ENCODE data around the gene DHRSX. TPM values are rescaled to one million over a fixed set of nuclear protein-coding genes. Genes with fewer than 3 reads are reported as not detected.
"Not testable (repeated sequence)": the region's sequence is repeated elsewhere in the genome, so short reads cannot be mapped to it uniquely, and the experiment has no call there.

The DHRSX gene
- total RNA-seq, 4 donors from 2014 or later: 8.2 to 35.7 (median 16.1) TPM

- Histone ChIP-seq H3K4me1 (peaks cover 11% of the 10 kb centered on the region), H3K27ac (peak overlapping the region; percentile 71), H3K27me3 (no peaks in the 10 kb centered on the region), H3K9me3 (no peaks in the 10 kb centered on the region), H3K36me3 (peaks cover 29% of the 10 kb centered on the region), H3K4me3 (peak overlapping the region; percentile 24)
- TF ChIP-seq EP300 (IDR thresholded peaks at IDR 0.05) (no peak), POLR2AphosphoS5 (IDR thresholded peaks at IDR 0.05) (no peak), POLR2A (IDR thresholded peaks at IDR 0.05) (no peak), CTCF (IDR thresholded peaks at IDR 0.05) (no peak)
- DNase-seq (ENCODE audit: low spot score in 2 of 2): no peak
- 61% methylated on average over 12 of the region's 12 CpGs for WGBS
Measured at GRCh38 chrX:2484256-2484655, 16.5 kb downstream of the DHRSX start.

- 90% methylated on average over 16 of the region's 16 CpGs for WGBS
- H3K4me1 ChIP-seq: peaks cover 11% of the 10 kb centered on the region
- no peak overlapping the region for H3K4me3 ChIP-seq
- TF ChIP-seq POLR2AphosphoS5 (IDR thresholded peaks at IDR 0.05): no peak
- no peak for TF ChIP-seq POLR2A (IDR thresholded peaks at IDR 0.05)
- TF ChIP-seq CTCF (IDR thresholded peaks at IDR 0.05): no peak
- TF ChIP-seq EP300 (IDR thresholded peaks at IDR 0.05): no peak
- peaks cover 21% of the 10 kb centered on the region for H3K36me3 ChIP-seq
- no peaks in the 10 kb centered on the region for H3K9me3 ChIP-seq
- no peak for DNase-seq (ENCODE audit: low spot score in 2 of 2)
- peak overlapping the region; percentile 71 for H3K27ac ChIP-seq
- H3K27me3 ChIP-seq: no peaks in the 10 kb centered on the region
Measured at GRCh38 chrX:2483398-2484060, 17.2 kb downstream of the DHRSX start.

- H3K36me3 ChIP-seq; H3K27me3 ChIP-seq; H3K27ac ChIP-seq; DNase-seq (ENCODE audit: low spot score in 2 of 2); H3K9me3 ChIP-seq; H3K4me3 ChIP-seq: not testable (repeated sequence)
- peaks cover 11% of the 10 kb centered on the region for H3K4me1 ChIP-seq
- 85% methylated on average over 12 of the region's 12 CpGs for WGBS
Measured at GRCh38 chrX:2481597-2481996, 19.2 kb downstream of the DHRSX start.

- DNase-seq (ENCODE audit: low spot score in 2 of 2); H3K4me1 ChIP-seq; H3K36me3 ChIP-seq; H3K27ac ChIP-seq; H3K27me3 ChIP-seq; H3K4me3 ChIP-seq; H3K9me3 ChIP-seq: not testable (repeated sequence)
- 94% methylated on average over 5 of the region's 5 CpGs for WGBS
Measured at GRCh38 chrX:2479982-2480381, 20.8 kb downstream of the DHRSX start.

GRCh38 chrX:2479420-2479780 is 21.4 kb downstream of the DHRSX start:
- Histone ChIP-seq H3K4me1 (peaks cover under 1% of the 10 kb centered on the region), H3K27me3 (no peaks in the 10 kb centered on the region), H3K4me3 (no peak overlapping the region), H3K9me3 (no peaks in the 10 kb centered on the region), H3K36me3 (no peaks in the 10 kb centered on the region), H3K27ac (no peak overlapping the region)
- TF ChIP-seq POLR2A (IDR thresholded peaks at IDR 0.05): no peak
- TF ChIP-seq EP300 (IDR thresholded peaks at IDR 0.05): no peak
- no peak for TF ChIP-seq CTCF (IDR thresholded peaks at IDR 0.05)
- no peak for TF ChIP-seq POLR2AphosphoS5 (IDR thresholded peaks at IDR 0.05)
- 100% methylated on average over 15 of the region's 15 CpGs for WGBS
- DNase-seq (ENCODE audit: low spot score in 2 of 2): peak in 1 of 2 donors; percentile 17

GRCh38 chrX:2478546-2479419 is 22.0 kb downstream of the DHRSX start:
- H3K4me1 ChIP-seq: no peaks in the 10 kb centered on the region
- TF ChIP-seq CTCF (IDR thresholded peaks at IDR 0.05) (no peak), EP300 (IDR thresholded peaks at IDR 0.05) (no peak), POLR2A (IDR thresholded peaks at IDR 0.05) (no peak), POLR2AphosphoS5 (IDR thresholded peaks at IDR 0.05) (no peak)
- no peaks in the 10 kb centered on the region for H3K36me3 ChIP-seq
- WGBS: 84% methylated on average over 21 of the region's 21 CpGs
- no peak overlapping the region for H3K4me3 ChIP-seq
- no peaks in the 10 kb centered on the region for H3K9me3 ChIP-seq
- no peak overlapping the region for H3K27ac ChIP-seq
- H3K27me3 ChIP-seq: no peaks in the 10 kb centered on the region
- peak in 1 of 2 donors; percentile 32 for DNase-seq (ENCODE audit: low spot score in 2 of 2)

GRCh38 chrX:2477313-2477712 is 23.5 kb downstream of the DHRSX start:
- not testable (repeated sequence) for H3K27me3 ChIP-seq, H3K4me3 ChIP-seq, H3K27ac ChIP-seq, H3K4me1 ChIP-seq, H3K9me3 ChIP-seq, H3K36me3 ChIP-seq
- 89% methylated on average over 11 of the region's 11 CpGs for WGBS
- peak in 1 of 2 donors; percentile 16 for DNase-seq (ENCODE audit: low spot score in 2 of 2)
